ENCODE results near the gene ZNF385D.

ZNF385D gene

GRCh38 chr3:21449738-21450137 lies 301.3 kb downstream of the ZNF385D start:
- Histone ChIP-seq H3K27me3 (ENCODE audit: control insufficient read depth in 1 of 2, insufficient read depth in 2 of 2, low read length in 2 of 2) (no peaks in the 10 kb centered on the region), H3K9me3 (ENCODE audit: control insufficient read depth in 2 of 2, low read length in 2 of 2) (peaks cover 0 to 4% of the 10 kb centered on the region in 2 donors), H3K27ac (ENCODE audit: low read length) (no peak overlapping the region), H3K4me3 (ENCODE audit: low read length in 2 of 2) (no peak overlapping the region), H3K9ac (ENCODE audit: low read length in 2 of 2) (no peak overlapping the region), H3K4me1 (ENCODE audit: control insufficient read depth, insufficient read depth, low read length) (no peaks in the 10 kb centered on the region), H3K36me3 (ENCODE audit: control insufficient read depth in 2 of 2, insufficient read depth in 2 of 2, low read length in 2 of 2) (no peaks in the 10 kb centered on the region)

GRCh38 chr3:21447476-21448151 lies 303.4 kb downstream of the ZNF385D start:
- H3K4me3 ChIP-seq (ENCODE audit: low read length in 2 of 2), result no peak overlapping the region
- no peak overlapping the region for H3K27ac ChIP-seq (ENCODE audit: low read length)
- no peaks in the 10 kb centered on the region for H3K9me3 ChIP-seq (ENCODE audit: control insufficient read depth in 2 of 2, low read length in 2 of 2)
- H3K36me3 ChIP-seq (ENCODE audit: control insufficient read depth in 2 of 2, insufficient read depth in 2 of 2, low read length in 2 of 2), result no peaks in the 10 kb centered on the region
- no peaks in the 10 kb centered on the region for H3K27me3 ChIP-seq (ENCODE audit: control insufficient read depth in 1 of 2, insufficient read depth in 2 of 2, low read length in 2 of 2)
- peak overlapping the region in 1 of 2 donors; percentile 9 for H3K9ac ChIP-seq (ENCODE audit: low read length in 2 of 2)
- no peaks in the 10 kb centered on the region for H3K4me1 ChIP-seq (ENCODE audit: control insufficient read depth, insufficient read depth, low read length)

- Histone ChIP-seq H3K27ac (ENCODE audit: low read length) (no peak overlapping the region), H3K9ac (ENCODE audit: low read length in 2 of 2) (no peak overlapping the region), H3K27me3 (ENCODE audit: control insufficient read depth in 1 of 2, insufficient read depth in 2 of 2, low read length in 2 of 2) (no peaks in the 10 kb centered on the region), H3K4me1 (ENCODE audit: control insufficient read depth, insufficient read depth, low read length) (no peaks in the 10 kb centered on the region), H3K9me3 (ENCODE audit: control insufficient read depth in 2 of 2, low read length in 2 of 2) (no peaks in the 10 kb centered on the region), H3K36me3 (ENCODE audit: control insufficient read depth in 2 of 2, insufficient read depth in 2 of 2, low read length in 2 of 2) (no peaks in the 10 kb centered on the region), H3K4me3 (ENCODE audit: low read length in 2 of 2) (no peak overlapping the region)
Measured at GRCh38 chr3:21446945-21447475, 304.0 kb downstream of the ZNF385D start.

GRCh38 chr3:21446027-21446426 lies 305.0 kb downstream of the ZNF385D start:
- H3K4me1 ChIP-seq (ENCODE audit: control insufficient read depth, insufficient read depth, low read length), result no peaks in the 10 kb centered on the region
- H3K9ac ChIP-seq (ENCODE audit: low read length in 2 of 2), result no peak overlapping the region
- H3K27ac ChIP-seq (ENCODE audit: low read length), result no peak overlapping the region
- H3K9me3 ChIP-seq (ENCODE audit: control insufficient read depth in 2 of 2, low read length in 2 of 2), result no peaks in the 10 kb centered on the region
- no peaks in the 10 kb centered on the region for H3K36me3 ChIP-seq (ENCODE audit: control insufficient read depth in 2 of 2, insufficient read depth in 2 of 2, low read length in 2 of 2)
- no peak overlapping the region for H3K4me3 ChIP-seq (ENCODE audit: low read length in 2 of 2)
- H3K27me3 ChIP-seq (ENCODE audit: control insufficient read depth in 1 of 2, insufficient read depth in 2 of 2, low read length in 2 of 2), result no peaks in the 10 kb centered on the region

GRCh38 chr3:21441821-21442220 lies 309.2 kb downstream of the ZNF385D start:
- no peaks in the 10 kb centered on the region for H3K9me3 ChIP-seq (ENCODE audit: control insufficient read depth in 2 of 2, low read length in 2 of 2)
- no peak overlapping the region for H3K4me3 ChIP-seq (ENCODE audit: low read length in 2 of 2)
- no peak overlapping the region for H3K9ac ChIP-seq (ENCODE audit: low read length in 2 of 2)
- no peaks in the 10 kb centered on the region for H3K27me3 ChIP-seq (ENCODE audit: control insufficient read depth in 1 of 2, insufficient read depth in 2 of 2, low read length in 2 of 2)
- no peaks in the 10 kb centered on the region for H3K36me3 ChIP-seq (ENCODE audit: control insufficient read depth in 2 of 2, insufficient read depth in 2 of 2, low read length in 2 of 2)
- H3K27ac ChIP-seq (ENCODE audit: low read length), result no peak overlapping the region
- H3K4me1 ChIP-seq (ENCODE audit: control insufficient read depth, insufficient read depth, low read length), result no peaks in the 10 kb centered on the region

GRCh38 chr3:21436835-21437234 lies 314.2 kb downstream of the ZNF385D start:
- no peaks in the 10 kb centered on the region for H3K36me3 ChIP-seq (ENCODE audit: control insufficient read depth in 2 of 2, insufficient read depth in 2 of 2, low read length in 2 of 2)
- H3K9ac ChIP-seq (ENCODE audit: low read length in 2 of 2), result no peak overlapping the region
- H3K4me3 ChIP-seq (ENCODE audit: low read length in 2 of 2), result no peak overlapping the region
- H3K27me3 ChIP-seq (ENCODE audit: control insufficient read depth in 1 of 2, insufficient read depth in 2 of 2, low read length in 2 of 2), result no peaks in the 10 kb centered on the region
- H3K9me3 ChIP-seq (ENCODE audit: control insufficient read depth in 2 of 2, low read length in 2 of 2), result no peaks in the 10 kb centered on the region
- no peaks in the 10 kb centered on the region for H3K4me1 ChIP-seq (ENCODE audit: control insufficient read depth, insufficient read depth, low read length)
- H3K27ac ChIP-seq (ENCODE audit: low read length), result no peak overlapping the region

- Histone ChIP-seq H3K36me3 (ENCODE audit: control insufficient read depth in 2 of 2, insufficient read depth in 2 of 2, low read length in 2 of 2) (no peaks in the 10 kb centered on the region), H3K9me3 (ENCODE audit: control insufficient read depth in 2 of 2, low read length in 2 of 2) (no peaks in the 10 kb centered on the region), H3K27ac (ENCODE audit: low read length) (no peak overlapping the region), H3K27me3 (ENCODE audit: control insufficient read depth in 1 of 2, insufficient read depth in 2 of 2, low read length in 2 of 2) (no peaks in the 10 kb centered on the region), H3K4me3 (ENCODE audit: low read length in 2 of 2) (no peak overlapping the region), H3K9ac (ENCODE audit: low read length in 2 of 2) (no peak overlapping the region), H3K4me1 (ENCODE audit: control insufficient read depth, insufficient read depth, low read length) (no peaks in the 10 kb centered on the region)
Measured at GRCh38 chr3:21435871-21436270, 315.1 kb downstream of the ZNF385D start.

GRCh38 chr3:21434310-21434709 lies 316.7 kb downstream of the ZNF385D start:
- H3K9me3 ChIP-seq (ENCODE audit: control insufficient read depth in 2 of 2, low read length in 2 of 2), result no peaks in the 10 kb centered on the region
- no peaks in the 10 kb centered on the region for H3K27me3 ChIP-seq (ENCODE audit: control insufficient read depth in 1 of 2, insufficient read depth in 2 of 2, low read length in 2 of 2)
- H3K36me3 ChIP-seq (ENCODE audit: control insufficient read depth in 2 of 2, insufficient read depth in 2 of 2, low read length in 2 of 2), result no peaks in the 10 kb centered on the region
- no peak overlapping the region for H3K4me3 ChIP-seq (ENCODE audit: low read length in 2 of 2)
- no peak overlapping the region for H3K27ac ChIP-seq (ENCODE audit: low read length)
- H3K4me1 ChIP-seq (ENCODE audit: control insufficient read depth, insufficient read depth, low read length), result no peaks in the 10 kb centered on the region
- H3K9ac ChIP-seq (ENCODE audit: low read length in 2 of 2), result no peak overlapping the region

GRCh38 chr3:21433751-21434150 lies 317.3 kb downstream of the ZNF385D start:
- Histone ChIP-seq H3K27me3 (ENCODE audit: control insufficient read depth in 1 of 2, insufficient read depth in 2 of 2, low read length in 2 of 2) (no peaks in the 10 kb centered on the region), H3K4me3 (ENCODE audit: low read length in 2 of 2) (no peak overlapping the region), H3K9ac (ENCODE audit: low read length in 2 of 2) (no peak overlapping the region), H3K36me3 (ENCODE audit: control insufficient read depth in 2 of 2, insufficient read depth in 2 of 2, low read length in 2 of 2) (no peaks in the 10 kb centered on the region), H3K9me3 (ENCODE audit: control insufficient read depth in 2 of 2, low read length in 2 of 2) (no peaks in the 10 kb centered on the region), H3K4me1 (ENCODE audit: control insufficient read depth, insufficient read depth, low read length) (no peaks in the 10 kb centered on the region), H3K27ac (ENCODE audit: low read length) (no peak overlapping the region)

- Histone ChIP-seq H3K4me1 (ENCODE audit: control insufficient read depth, insufficient read depth, low read length) (no peaks in the 10 kb centered on the region), H3K9ac (ENCODE audit: low read length in 2 of 2) (no peak overlapping the region), H3K36me3 (ENCODE audit: control insufficient read depth in 2 of 2, insufficient read depth in 2 of 2, low read length in 2 of 2) (no peaks in the 10 kb centered on the region), H3K27ac (ENCODE audit: low read length) (no peak overlapping the region), H3K9me3 (ENCODE audit: control insufficient read depth in 2 of 2, low read length in 2 of 2) (no peaks in the 10 kb centered on the region), H3K4me3 (ENCODE audit: low read length in 2 of 2) (no peak overlapping the region), H3K27me3 (ENCODE audit: control insufficient read depth in 1 of 2, insufficient read depth in 2 of 2, low read length in 2 of 2) (no peaks in the 10 kb centered on the region)
Measured at GRCh38 chr3:21426920-21427319, 324.1 kb downstream of the ZNF385D start.

- no peak overlapping the region for H3K9ac ChIP-seq (ENCODE audit: low read length in 2 of 2)
- H3K27ac ChIP-seq (ENCODE audit: low read length), result no peak overlapping the region
- no peaks in the 10 kb centered on the region for H3K36me3 ChIP-seq (ENCODE audit: control insufficient read depth in 2 of 2, insufficient read depth in 2 of 2, low read length in 2 of 2)
- no peaks in the 10 kb centered on the region for H3K4me1 ChIP-seq (ENCODE audit: control insufficient read depth, insufficient read depth, low read length)
- H3K9me3 ChIP-seq (ENCODE audit: control insufficient read depth in 2 of 2, low read length in 2 of 2), result no peaks in the 10 kb centered on the region
- H3K27me3 ChIP-seq (ENCODE audit: control insufficient read depth in 1 of 2, insufficient read depth in 2 of 2, low read length in 2 of 2), result no peaks in the 10 kb centered on the region
- H3K4me3 ChIP-seq (ENCODE audit: low read length in 2 of 2), result no peak overlapping the region
Measured at GRCh38 chr3:21425715-21426114, 325.3 kb downstream of the ZNF385D start.

Measured in stomach smooth muscle (tissue), 2 donors.